ENCODE results near the gene GPR152.
"Not testable (repeated sequence)": the region's sequence is repeated elsewhere in the genome, so short reads cannot be mapped to it uniquely, and the experiment has no call there.

GPR152 gene

GRCh38 chr11:67489203-67489884 is 36.8 kb upstream of the GPR152 start:
- DNase-seq (ENCODE audit: low read depth in 2 of 2) = no peak

DNA sequence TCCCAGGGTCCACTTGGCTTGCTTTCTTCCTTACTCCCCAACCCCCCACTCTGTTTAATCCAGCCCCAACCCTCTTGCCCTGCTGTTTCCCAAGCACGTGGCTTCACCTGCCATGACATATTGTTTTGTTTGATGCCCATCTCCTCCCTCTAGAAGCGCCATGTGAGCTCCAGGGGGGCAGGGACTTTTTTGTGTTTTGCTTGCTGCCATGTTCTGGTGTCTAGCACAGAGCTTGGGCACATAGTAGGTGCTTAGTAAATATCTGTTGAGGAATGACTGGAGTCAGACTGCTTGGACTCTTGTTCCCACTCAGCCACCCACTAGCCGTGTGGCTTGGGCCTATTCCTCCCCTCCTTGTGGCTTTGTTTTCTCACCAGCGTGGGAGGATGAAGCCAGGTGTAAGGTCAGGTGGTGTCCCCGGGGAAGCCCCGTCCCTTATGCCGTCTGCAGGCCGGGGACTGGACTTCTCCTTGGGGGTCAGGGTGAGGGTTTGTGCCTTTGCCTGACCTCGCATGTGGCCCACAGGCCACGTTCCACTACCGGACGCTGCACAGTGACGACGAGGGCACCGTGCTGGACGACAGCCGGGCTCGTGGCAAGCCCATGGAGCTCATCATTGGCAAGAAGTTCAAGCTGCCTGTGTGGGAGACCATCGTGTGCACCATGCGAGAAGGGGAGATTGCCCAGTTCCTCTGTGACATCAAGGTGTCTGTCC is 34.1 kb upstream of the GPR152 start:
- DNase-seq (ENCODE audit: low read depth in 2 of 2) = no peak

GRCh38 chr11:67485873-67486361 is 33.4 kb upstream of the GPR152 start:
- not testable (repeated sequence) for DNase-seq (ENCODE audit: low read depth in 2 of 2)

DNA sequence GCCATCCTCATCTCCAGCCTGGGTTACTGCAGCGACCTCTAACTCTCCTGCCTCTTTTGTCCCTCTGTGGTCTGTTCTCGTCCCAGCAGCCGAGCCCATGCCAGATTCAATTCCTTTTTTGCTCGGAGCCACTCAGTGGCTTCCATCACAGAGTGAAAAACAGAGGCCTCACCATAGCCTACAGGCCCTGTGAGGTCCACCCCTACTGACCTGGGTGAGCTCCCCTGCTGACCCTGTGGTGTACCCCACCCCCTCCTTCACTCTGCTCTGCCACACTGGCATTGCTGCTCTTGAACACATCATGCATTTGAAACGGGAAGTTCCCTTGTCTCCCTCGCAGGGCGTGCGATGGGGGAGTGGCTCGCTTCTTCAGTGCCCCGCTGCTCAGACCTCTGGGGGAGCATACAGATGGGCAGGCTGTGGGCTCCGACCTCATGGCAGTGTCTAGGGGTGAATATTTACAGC is 32.4 kb upstream of the GPR152 start:
- DNase-seq (ENCODE audit: low read depth in 2 of 2) = peak in 1 of 2 donors; percentile 56

DNA sequence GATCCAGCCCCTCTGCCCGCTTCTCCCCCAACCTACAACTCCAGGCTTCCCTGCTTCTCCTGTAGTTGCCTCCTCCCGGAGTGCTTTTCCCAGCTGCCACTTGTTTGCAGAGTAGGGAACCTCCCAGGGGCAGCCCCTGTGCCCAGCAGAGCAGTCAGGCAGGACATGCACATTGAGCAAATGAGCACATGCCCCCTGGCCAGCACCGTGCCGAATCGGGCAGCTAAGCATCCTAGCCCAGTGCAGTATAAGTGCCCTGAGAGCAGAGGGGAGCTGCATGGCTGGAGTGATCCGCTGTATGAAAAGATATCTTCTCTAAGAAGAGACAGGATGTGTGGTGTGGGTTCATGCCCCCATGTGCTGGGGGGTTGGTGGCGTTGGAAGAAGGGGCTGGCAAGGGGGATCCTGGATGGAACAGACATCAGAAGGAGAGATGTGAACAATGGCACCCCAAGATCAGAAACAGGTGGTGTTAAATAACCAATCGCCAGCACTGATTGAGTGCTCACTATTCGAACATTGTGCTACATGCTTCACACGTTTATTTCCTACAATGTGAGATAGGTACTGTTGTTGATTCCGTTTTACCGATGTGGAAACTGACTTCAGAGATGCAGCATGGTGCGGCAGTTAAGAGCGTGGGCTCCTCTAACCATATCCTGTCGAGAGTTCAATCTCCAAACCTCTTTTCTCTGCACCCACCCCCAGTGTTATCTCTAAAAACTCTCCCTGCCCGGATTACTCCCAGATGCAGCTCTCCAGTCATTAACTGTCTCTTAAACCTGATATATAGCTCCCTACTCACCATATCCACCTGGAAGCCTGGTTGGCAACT is 31.5 kb upstream of the GPR152 start:
- no peak for DNase-seq (ENCODE audit: low read depth in 2 of 2)

DNA sequence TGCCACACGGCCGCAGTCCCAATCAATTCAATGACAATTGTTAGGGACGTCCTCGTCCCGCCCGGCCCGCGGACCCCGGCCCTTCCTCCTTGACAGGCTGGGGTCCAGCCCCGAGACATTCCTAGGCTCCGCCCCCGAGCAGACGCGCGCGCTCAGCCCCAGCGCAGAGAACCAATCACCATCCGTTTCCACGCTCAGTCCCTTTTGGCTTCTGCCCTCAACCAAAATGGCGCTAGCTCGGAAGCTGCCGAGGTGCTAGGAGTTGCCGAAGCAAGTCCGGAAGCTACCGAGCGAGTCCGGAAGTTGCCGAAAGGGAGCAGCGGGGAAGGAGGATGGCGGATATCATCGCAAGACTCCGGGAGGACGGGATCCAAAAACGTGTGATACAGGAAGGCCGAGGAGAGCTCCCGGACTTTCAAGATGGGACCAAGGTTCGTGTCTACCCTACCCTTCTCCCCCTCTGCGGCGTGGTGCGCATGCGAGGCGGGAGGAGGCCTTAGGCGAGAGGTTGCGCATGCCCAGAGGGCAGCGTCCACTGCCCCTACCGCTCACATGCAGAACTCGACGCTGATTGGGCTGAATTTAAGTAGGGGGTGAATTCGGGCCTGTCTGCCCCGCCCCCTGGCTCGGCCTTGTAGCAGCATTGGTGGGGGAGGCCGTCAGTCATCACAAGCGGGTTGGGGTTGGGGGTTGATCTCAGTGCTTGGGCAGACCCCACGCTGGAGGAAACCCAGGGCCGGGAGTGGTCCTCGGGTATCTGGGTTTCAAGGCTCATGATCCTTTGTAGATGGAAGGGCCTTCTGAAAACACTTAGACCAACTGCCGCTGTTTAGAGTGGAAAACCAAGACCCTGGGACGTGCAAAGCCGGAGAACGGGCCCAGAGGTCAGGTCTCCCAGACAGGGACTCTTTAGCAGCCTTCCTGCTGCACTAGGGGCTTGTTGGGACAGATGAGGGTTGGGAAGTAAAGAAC is 30.6 kb upstream of the GPR152 start, which contains the start of gene AIP:
Gene AIP (plus strand): TSS at position 200 of the 972 bp plus-strand sequence. CDS start 133 bp downstream, at position 333.
- peak; percentile 91 to 92 for DNase-seq (ENCODE audit: low read depth in 2 of 2)

- no peak for DNase-seq (ENCODE audit: low read depth in 2 of 2)
Measured at GRCh38 chr11:67482275-67482826, 29.8 kb upstream of the GPR152 start.

DNA sequence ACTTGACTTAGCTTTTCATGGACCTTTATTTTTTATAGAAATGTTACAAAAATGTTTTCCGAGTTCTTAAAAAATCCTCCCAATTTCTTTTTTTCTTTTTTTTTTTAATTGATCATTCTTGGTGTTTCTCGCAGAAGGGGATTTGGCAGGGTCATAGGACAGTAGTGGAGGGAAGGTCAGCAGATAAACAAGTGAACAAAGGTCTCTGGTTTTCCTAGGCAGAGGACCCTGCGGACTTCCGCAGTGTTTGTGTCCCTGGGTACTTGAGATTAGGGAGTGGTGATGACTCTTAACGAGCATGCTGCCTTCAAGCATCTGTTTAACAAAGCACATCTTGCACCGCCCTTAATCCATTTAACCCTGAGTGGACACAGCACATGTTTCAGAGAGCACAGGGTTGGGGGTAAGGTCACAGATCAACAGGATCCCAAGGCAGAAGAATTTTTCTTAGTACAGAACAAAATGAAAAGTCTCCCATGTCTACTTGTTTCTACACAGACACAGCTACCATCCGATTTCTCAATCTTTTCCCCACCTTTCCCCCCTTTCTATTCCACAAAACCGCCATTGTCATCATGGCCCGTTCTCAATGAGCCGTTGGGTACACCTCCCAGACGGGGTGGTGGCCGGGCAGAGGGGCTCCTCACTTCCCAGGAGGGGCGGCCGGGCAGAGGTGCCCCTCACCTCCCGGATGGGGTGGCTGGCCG is 25.0 kb upstream of the GPR152 start:
- DNase-seq (ENCODE audit: low read depth in 2 of 2) = not testable (repeated sequence)

GRCh38 chr11:67476692-67477091 is 24.2 kb upstream of the GPR152 start:
- not testable (repeated sequence) for DNase-seq (ENCODE audit: low read depth in 2 of 2)

- DNase-seq (ENCODE audit: low read depth in 2 of 2) = no peak
Measured at GRCh38 chr11:67472882-67473281, 20.4 kb upstream of the GPR152 start.

DNA sequence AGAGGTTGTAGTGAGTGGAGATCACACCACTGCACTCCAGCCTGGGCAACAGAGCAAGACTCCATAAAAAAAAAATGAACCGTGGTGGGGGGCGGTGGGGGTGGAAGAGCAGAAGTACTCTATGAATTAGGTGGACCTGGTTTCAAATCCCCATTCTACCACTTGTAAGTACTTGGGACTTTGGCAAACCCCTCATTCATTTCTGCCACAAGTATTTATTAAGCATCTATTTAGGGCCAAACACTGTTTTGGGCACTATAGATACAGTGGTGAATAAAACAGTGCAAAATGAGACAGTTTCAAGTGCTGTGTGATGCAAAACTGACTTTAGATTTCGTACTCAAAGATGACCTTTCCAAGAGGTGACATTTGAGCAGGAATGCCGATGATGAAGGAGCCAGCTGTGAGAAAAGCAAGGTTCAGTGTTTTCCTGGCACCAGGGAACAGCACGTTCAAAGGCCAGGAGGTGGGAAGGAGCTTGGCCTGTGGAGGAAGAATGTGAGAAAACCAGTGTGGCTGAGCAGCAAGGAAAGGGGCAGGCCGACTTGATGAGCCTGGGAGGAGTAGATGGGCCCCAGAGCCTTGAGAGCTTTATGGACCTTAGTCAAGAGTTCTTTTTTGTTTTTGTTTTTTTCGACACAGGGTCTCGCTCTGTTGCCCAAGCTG is 17.9 kb upstream of the GPR152 start:
- DNase-seq (ENCODE audit: low read depth in 2 of 2) = no peak

GRCh38 chr11:67469508-67469811 is 16.9 kb upstream of the GPR152 start:
- no peak for DNase-seq (ENCODE audit: low read depth in 2 of 2)

DNA sequence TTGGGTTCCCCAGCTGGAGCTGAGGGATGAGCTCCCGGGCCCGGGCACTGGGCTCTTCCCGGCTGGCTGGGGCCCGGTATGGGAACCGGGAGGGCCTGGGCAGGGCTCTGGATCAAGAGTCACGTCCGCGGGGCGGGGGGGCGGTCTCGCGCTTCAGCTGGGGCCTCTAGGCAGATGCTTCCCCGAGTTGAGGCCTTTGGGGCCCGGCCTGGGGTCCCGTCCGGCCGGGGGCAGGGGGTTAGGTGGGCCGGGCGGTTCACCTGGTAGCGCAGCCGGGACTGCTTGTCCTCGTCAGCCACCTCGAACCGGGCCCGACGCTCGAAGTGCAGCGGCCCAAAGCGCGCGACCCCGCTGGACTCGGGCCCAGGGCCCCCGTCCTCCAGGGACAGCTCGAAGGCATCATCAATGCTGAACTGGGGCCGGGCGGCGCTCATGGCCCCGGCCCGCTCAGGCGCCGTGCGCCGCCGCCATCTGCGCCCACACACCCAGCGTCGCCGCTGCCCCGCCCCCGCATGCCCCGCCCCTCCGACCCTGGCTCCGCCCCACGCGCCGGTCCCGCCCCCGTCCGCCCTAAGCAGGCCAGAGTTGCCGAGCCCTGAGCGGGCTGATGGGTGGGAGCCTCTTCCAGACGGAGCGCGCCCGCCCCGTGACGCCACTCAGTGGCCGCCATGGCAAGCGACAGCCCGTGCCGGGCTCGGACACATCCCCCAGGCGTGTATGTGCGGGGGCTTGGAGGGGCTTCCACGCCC is 16.4 kb upstream of the GPR152 start, which contains the start of gene TMEM134:
Gene TMEM134 (minus strand): TSS at position 493 of the 749 bp plus-strand sequence. CDS start 59 bp downstream, at position 434.
- peak; percentile 93 to 94 for DNase-seq (ENCODE audit: low read depth in 2 of 2)

DNA sequence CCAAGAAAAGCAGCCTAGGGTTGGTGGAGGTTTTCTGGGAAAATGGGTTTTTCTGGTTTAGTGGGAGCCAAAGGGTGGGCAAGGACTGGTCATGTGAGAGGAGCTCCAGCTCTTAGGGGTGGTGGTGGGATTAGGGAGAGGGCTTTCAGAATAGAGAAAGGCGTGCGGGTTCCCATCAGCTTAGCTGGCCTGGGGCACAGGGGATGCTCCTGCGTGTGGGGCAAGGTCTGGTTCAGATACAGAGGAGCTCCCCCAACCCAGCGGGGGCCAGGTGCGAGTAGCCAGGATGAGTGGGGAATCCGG is 15.9 kb upstream of the GPR152 start:
- no peak for DNase-seq (ENCODE audit: low read depth in 2 of 2)

DNA sequence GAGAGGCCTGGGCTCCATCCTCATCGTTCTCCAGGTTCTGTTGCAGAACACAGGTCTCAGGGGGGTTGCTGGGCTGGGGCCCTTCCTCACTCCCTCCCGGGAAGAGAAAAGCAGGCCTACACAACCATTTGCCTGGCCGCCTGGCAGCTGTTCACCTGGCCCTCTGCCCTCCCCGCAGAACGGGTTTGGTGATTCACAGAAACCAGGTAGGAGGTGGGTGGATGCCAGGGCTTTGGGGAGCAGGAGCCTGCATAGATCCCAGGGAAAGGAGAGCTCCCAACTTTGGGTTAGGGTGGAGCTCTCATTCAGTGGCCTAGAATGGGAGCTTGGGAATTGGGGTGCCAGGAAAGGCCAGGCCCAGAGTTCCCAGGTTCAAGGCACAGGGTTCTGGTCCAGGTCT is 15.5 kb upstream of the GPR152 start:
- no peak for DNase-seq (ENCODE audit: low read depth in 2 of 2)

- DNase-seq (ENCODE audit: low read depth in 2 of 2) = no peak
Measured at GRCh38 chr11:67466962-67467771, 14.6 kb upstream of the GPR152 start.

GRCh38 chr11:67466367-67466766 is 13.8 kb upstream of the GPR152 start:
- DNase-seq (ENCODE audit: low read depth in 2 of 2) = no peak

GRCh38 chr11:67465530-67465929 is 13.0 kb upstream of the GPR152 start:
- DNase-seq (ENCODE audit: low read depth in 2 of 2) = not testable (repeated sequence)
